MCF 10A (cell line): ENCODE results near the gene EIF2AK2. TPM values are rescaled to one million over a fixed set of nuclear protein-coding genes. Genes with fewer than 3 reads are reported as not detected.
A peak's percentile ranks its signal among the peaks of the same experiment; 100 is the strongest.

Experiments
- BruUV-seq: library from RNA; stranded (reverse); fragments of 400-500 nt; replicated peaks from 2 replicates; lab custom pipeline; 2021; lab: Mats Ljungman, UMichigan
- CTCF ChIA-PET: fragments of 300-600 bp; sonication (Branson Sonifier 250); formaldehyde crosslinking; extraction: SDS; loops from one replicate; lab custom pipeline; 2021; ENCODE audit warnings: antibody characterized with exemption, inconsistent platforms; lab: Yijun Ruan, JAX
- POLR2A ChIA-PET: fragments of 300-600, 350-650 bp; sonication (Branson Sonifier 250); formaldehyde crosslinking; extraction: SDS; loops from one replicate; lab custom pipeline; 2020; ENCODE audit warnings: antibody characterized with exemption, inconsistent platforms; lab: Yijun Ruan, JAX
- DNase-seq: peaks from one replicate; pipeline ENCODE4 v3.0.0-alpha.2; 2018; ENCODE audit not compliant: unreplicated experiment
- H3K27ac Mint-ChIP-seq: one replicate; pipeline ENCODE4 v1.8.0; 2022; ENCODE audit warnings: mild to moderate bottlenecking, low read depth, mixed read lengths; ENCODE audit not compliant: unreplicated experiment
- H3K27me3 Mint-ChIP-seq: one replicate; pipeline ENCODE4 v1.8.0; 2022; ENCODE audit warnings: mixed read lengths; ENCODE audit not compliant: insufficient read depth, unreplicated experiment
- H3K36me3 Mint-ChIP-seq: one replicate; pipeline ENCODE4 v1.8.0; 2022; ENCODE audit warnings: mild to moderate bottlenecking, moderate library complexity, mixed read lengths; ENCODE audit not compliant: insufficient read depth, unreplicated experiment
- H3K4me1 Mint-ChIP-seq: one replicate; pipeline ENCODE4 v1.8.0; 2022; ENCODE audit warnings: mixed read lengths; ENCODE audit not compliant: insufficient read depth, unreplicated experiment
- H3K4me3 Mint-ChIP-seq: one replicate; pipeline ENCODE4 v1.8.0; 2022; ENCODE audit warnings: mild to moderate bottlenecking, moderate library complexity, mixed read lengths; ENCODE audit not compliant: unreplicated experiment
- H3K9me3 Mint-ChIP-seq: one replicate; pipeline ENCODE4 v1.8.0; 2022; ENCODE audit warnings: mixed read lengths; ENCODE audit not compliant: unreplicated experiment
- CTCF ChIP-seq: fragments of 200-600 bp; IDR thresholded peaks from one replicate; pipeline ENCODE4 v1.8.0; 2022; ENCODE audit warnings: antibody characterized with exemption, mild to moderate bottlenecking; ENCODE audit not compliant: unreplicated experiment
- intact Hi-C: fragments of 100-400 bp; cut with micrococcal nuclease; formaldehyde crosslinking; loops from 2 replicates; pipeline ENCODE4 v1.14.1; 2022
- total RNA-seq: library from RNA; stranded (reverse); gene quantifications from 2 replicates; pipeline ENCODE4 v1.2.3, GENCODE V29; 2022

EIF2AK2 gene
- total RNA-seq, 1 experiment from 2014 or later: 29.6 TPM

GRCh38 chr2:37180640-37181039 is 23.9 kb upstream of the EIF2AK2 start:
- TF ChIP-seq CTCF: no peak
- DNase-seq: no peak
- H3K27ac Mint-ChIP-seq: peak overlapping the region; percentile 47
- H3K4me3 Mint-ChIP-seq: no peak overlapping the region
- H3K27me3 Mint-ChIP-seq: no peaks in the 10 kb centered on the region
- H3K36me3 Mint-ChIP-seq: no peaks in the 10 kb centered on the region
- H3K4me1 Mint-ChIP-seq: peaks cover 11% of the 10 kb centered on the region
- no peaks in the 10 kb centered on the region for H3K9me3 Mint-ChIP-seq
- intact Hi-C loops: no loop called here
- ChIA-PET POLR2A (interaction anchor here (0.8 to 3.3 kb wide), 4 partner anchors 10 to 21 kb away, joined by 3 to 12 read pairs (median 3); no protein-coding TSS in a partner anchor), CTCF (no interaction called here)
- no TSS peak for BruUV-seq

- Mint-ChIP-seq H3K9me3 (no peaks in the 10 kb centered on the region), H3K27me3 (no peaks in the 10 kb centered on the region), H3K27ac (peak overlapping the region; percentile 47), H3K4me3 (no peak overlapping the region), H3K36me3 (no peaks in the 10 kb centered on the region), H3K4me1 (peaks cover 11% of the 10 kb centered on the region)
- intact Hi-C loops: no loop called here
- no TSS peak for BruUV-seq
- ChIA-PET CTCF (interaction anchor here (0.6 to 1.1 kb wide), 2 partner anchors 11 to 13 kb away, joined by 3 to 4 read pairs; no protein-coding TSS in a partner anchor), POLR2A (interaction anchor here (0.8 to 3.3 kb wide), 6 partner anchors 10 to 20 kb away, joined by 3 to 12 read pairs (median 3); partner anchors contain the start of gene CEBPZOS)
- DNase-seq: no peak
- no peak for TF ChIP-seq CTCF
Observed at GRCh38 chr2:37180006-37180639, 23.3 kb upstream of the EIF2AK2 start.

GRCh38 chr2:37173741-37174140 is 17.0 kb upstream of the EIF2AK2 start:
- ChIA-PET CTCF (no interaction called here), POLR2A (interaction anchor here (1.0 kb wide), 1 partner anchor 23 kb away, joined by 3 read pairs; no protein-coding TSS in a partner anchor)
- no peaks in the 10 kb centered on the region for H3K27me3 Mint-ChIP-seq
- H3K4me1 Mint-ChIP-seq: no peaks in the 10 kb centered on the region
- no peaks in the 10 kb centered on the region for H3K36me3 Mint-ChIP-seq
- no peak for DNase-seq
- no TSS peak for BruUV-seq
- intact Hi-C loops: no loop called here
- H3K9me3 Mint-ChIP-seq: no peaks in the 10 kb centered on the region
- TF ChIP-seq CTCF: no peak
- H3K27ac Mint-ChIP-seq: no peak overlapping the region
- no peak overlapping the region for H3K4me3 Mint-ChIP-seq

GRCh38 chr2:37171624-37171950 is 14.8 kb upstream of the EIF2AK2 start:
- CTCF ChIA-PET: interaction anchor here (0.6 to 1.5 kb wide), 2 partner anchors 26 to 29 kb away, joined by 5 to 7 read pairs; no protein-coding TSS in a partner anchor
- BruUV-seq: no TSS peak
- H3K27me3 Mint-ChIP-seq: no peaks in the 10 kb centered on the region
- no peaks in the 10 kb centered on the region for H3K9me3 Mint-ChIP-seq
- TF ChIP-seq CTCF: no peak
- no peak overlapping the region for H3K27ac Mint-ChIP-seq
- no peaks in the 10 kb centered on the region for H3K36me3 Mint-ChIP-seq
- intact Hi-C loops: no loop called here
- H3K4me3 Mint-ChIP-seq: no peak overlapping the region
- no peaks in the 10 kb centered on the region for H3K4me1 Mint-ChIP-seq
- DNase-seq: no peak
- POLR2A ChIA-PET: no interaction called here
